ENCODE results near the gene USP4.

The USP4 gene

GRCh38 chr3:49311283-49311682 lies 28.6 kb downstream of the USP4 start:
- no peak for TF ChIP-seq EZH2phosphoT487 (conservative IDR thresholded peaks at IDR 0.05; ENCODE audit: low read length)
- TF ChIP-seq, protein P1, sequence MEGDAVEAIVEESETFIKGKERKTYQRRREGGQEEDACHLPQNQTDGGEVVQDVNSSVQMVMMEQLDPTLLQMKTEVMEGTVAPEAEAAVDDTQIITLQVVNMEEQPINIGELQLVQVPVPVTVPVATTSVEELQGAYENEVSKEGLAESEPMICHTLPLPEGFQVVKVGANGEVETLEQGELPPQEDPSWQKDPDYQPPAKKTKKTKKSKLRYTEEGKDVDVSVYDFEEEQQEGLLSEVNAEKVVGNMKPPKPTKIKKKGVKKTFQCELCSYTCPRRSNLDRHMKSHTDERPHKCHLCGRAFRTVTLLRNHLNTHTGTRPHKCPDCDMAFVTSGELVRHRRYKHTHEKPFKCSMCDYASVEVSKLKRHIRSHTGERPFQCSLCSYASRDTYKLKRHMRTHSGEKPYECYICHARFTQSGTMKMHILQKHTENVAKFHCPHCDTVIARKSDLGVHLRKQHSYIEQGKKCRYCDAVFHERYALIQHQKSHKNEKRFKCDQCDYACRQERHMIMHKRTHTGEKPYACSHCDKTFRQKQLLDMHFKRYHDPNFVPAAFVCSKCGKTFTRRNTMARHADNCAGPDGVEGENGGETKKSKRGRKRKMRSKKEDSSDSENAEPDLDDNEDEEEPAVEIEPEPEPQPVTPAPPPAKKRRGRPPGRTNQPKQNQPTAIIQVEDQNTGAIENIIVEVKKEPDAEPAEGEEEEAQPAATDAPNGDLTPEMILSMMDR (IDR thresholded peaks at IDR 0.05; ENCODE audit: insufficient read depth, low read length, poor library complexity, severe bottlenecking) = no peak
- H3K27me3 ChIP-seq (ENCODE audit: low read length) = no peaks in the 10 kb centered on the region
- H3K9me3 ChIP-seq (ENCODE audit: insufficient read depth, low read length) = no peaks in the 10 kb centered on the region
- H4K20me1 ChIP-seq (ENCODE audit: low read depth, low read length) = no peaks in the 10 kb centered on the region
- no peaks in the 10 kb centered on the region; the same call in 1 of the 2 replicates for H3K36me3 ChIP-seq (ENCODE audit: low read length)
- H3K9me2 ChIP-seq (replicated peaks; ENCODE audit: insufficient read depth, low read length) = no peaks in the 10 kb centered on the region
- H3K4me2 ChIP-seq (ENCODE audit: low read depth, low read length, poor library complexity, severe bottlenecking) = no peak overlapping the region
- H2AFZ ChIP-seq (ENCODE audit: low read depth, low read length, severe bottlenecking) = no peak overlapping the region
- H3K9ac ChIP-seq (ENCODE audit: low read length) = no peak overlapping the region
- no peak overlapping the region for H3K27ac ChIP-seq (ENCODE audit: low read depth, low read length)
- H3F3A ChIP-seq (ENCODE audit: insufficient read depth) = no peaks in the 10 kb centered on the region
- no peaks in the 10 kb centered on the region for H3K79me2 ChIP-seq (ENCODE audit: insufficient read depth, low read length)
- no peak overlapping the region for H3K4me3 ChIP-seq (ENCODE audit: insufficient read depth, low read length, poor library complexity, severe bottlenecking)

DNA sequence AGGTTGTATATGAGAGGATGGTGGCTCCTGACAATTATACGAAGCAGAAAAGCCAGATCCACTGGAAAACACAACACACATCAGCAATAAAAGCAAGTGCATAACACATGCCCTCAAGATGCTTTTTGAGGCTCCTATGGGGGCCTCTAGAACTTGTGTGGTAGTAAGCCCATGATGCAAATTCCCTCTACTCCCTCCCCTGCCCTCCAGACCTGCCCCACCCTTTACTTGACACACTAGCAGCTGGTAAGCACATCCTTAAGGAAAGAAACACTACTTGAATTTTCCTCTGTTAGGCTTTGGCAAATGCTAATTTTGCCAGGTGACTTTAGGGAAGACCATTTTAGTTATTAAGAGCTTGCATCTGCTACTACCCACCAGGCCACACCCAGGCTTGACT lies 29.2 kb downstream of the USP4 start:
- H2AFZ ChIP-seq (ENCODE audit: low read depth, low read length, severe bottlenecking) = no peak overlapping the region
- H3K4me2 ChIP-seq (ENCODE audit: low read depth, low read length, poor library complexity, severe bottlenecking) = no peak overlapping the region
- no peak overlapping the region for H3K9ac ChIP-seq (ENCODE audit: low read length)
- H3K36me3 ChIP-seq (ENCODE audit: low read length) = no peaks in the 10 kb centered on the region; the same call in 1 of the 2 replicates
- no peaks in the 10 kb centered on the region for H3K9me3 ChIP-seq (ENCODE audit: insufficient read depth, low read length)
- H3K9me2 ChIP-seq (replicated peaks; ENCODE audit: insufficient read depth, low read length) = no peaks in the 10 kb centered on the region
- no peaks in the 10 kb centered on the region for H3K27me3 ChIP-seq (ENCODE audit: low read length)
- H4K20me1 ChIP-seq (ENCODE audit: low read depth, low read length) = no peaks in the 10 kb centered on the region
- TF ChIP-seq, protein P1 (IDR thresholded peaks at IDR 0.05; ENCODE audit: insufficient read depth, low read length, poor library complexity, severe bottlenecking) = no peak
- no peak for TF ChIP-seq EZH2phosphoT487 (conservative IDR thresholded peaks at IDR 0.05; ENCODE audit: low read length)
- H3K79me2 ChIP-seq (ENCODE audit: insufficient read depth, low read length) = no peaks in the 10 kb centered on the region
- H3F3A ChIP-seq (ENCODE audit: insufficient read depth) = no peaks in the 10 kb centered on the region
- H3K4me3 ChIP-seq (ENCODE audit: insufficient read depth, low read length, poor library complexity, severe bottlenecking) = no peak overlapping the region
- H3K27ac ChIP-seq (ENCODE audit: low read depth, low read length) = no peak overlapping the region

DNA sequence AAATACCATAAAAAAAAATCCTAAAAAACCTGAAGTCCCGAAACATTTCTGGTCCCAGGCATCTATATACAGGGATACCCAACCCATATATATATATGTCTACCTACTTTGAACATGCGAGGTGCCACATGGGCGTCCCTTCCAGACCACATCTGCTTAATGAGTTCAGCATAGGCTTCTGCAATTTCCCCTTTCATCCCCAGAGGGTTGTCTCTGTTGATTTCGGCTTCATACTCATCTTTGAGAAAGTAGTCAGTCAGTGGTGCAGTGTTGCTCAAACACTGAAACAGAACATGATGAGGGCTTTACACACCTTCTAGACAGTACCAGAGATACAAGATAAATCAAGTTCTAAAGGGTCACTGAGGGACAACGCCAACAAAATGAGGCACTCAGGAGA lies 34.2 kb downstream of the USP4 start:
- Histone ChIP-seq H3K27ac (ENCODE audit: low read depth, low read length) (no peak overlapping the region), H3K79me2 (ENCODE audit: insufficient read depth, low read length) (no peaks in the 10 kb centered on the region), H4K20me1 (ENCODE audit: low read depth, low read length) (no peaks in the 10 kb centered on the region), H3K36me3 (ENCODE audit: low read length) (peaks cover 2% of the 10 kb centered on the region; the same call in 1 of the 2 replicates), H3K4me3 (ENCODE audit: insufficient read depth, low read length, poor library complexity, severe bottlenecking) (no peak overlapping the region), H3K27me3 (ENCODE audit: low read length) (no peaks in the 10 kb centered on the region), H3K9ac (ENCODE audit: low read length) (no peak overlapping the region), H2AFZ (ENCODE audit: low read depth, low read length, severe bottlenecking) (no peak overlapping the region), H3F3A (ENCODE audit: insufficient read depth) (no peaks in the 10 kb centered on the region), H3K9me2 (replicated peaks; ENCODE audit: insufficient read depth, low read length) (no peaks in the 10 kb centered on the region), H3K9me3 (ENCODE audit: insufficient read depth, low read length) (no peaks in the 10 kb centered on the region), H3K4me2 (ENCODE audit: low read depth, low read length, poor library complexity, severe bottlenecking) (no peak overlapping the region)
- TF ChIP-seq, protein P1 (IDR thresholded peaks at IDR 0.05; ENCODE audit: insufficient read depth, low read length, poor library complexity, severe bottlenecking) = no peak
- TF ChIP-seq EZH2phosphoT487 (conservative IDR thresholded peaks at IDR 0.05; ENCODE audit: low read length) = no peak

Measured in SU-DHL-6 (cell line).